GM18505 (cell line): ENCODE data around the gene THSD4.
"Not testable (repeated sequence)": the region's sequence is repeated elsewhere in the genome, so short reads cannot be mapped to it uniquely, and the experiment has no call there.

Experiments
- ATAC-seq: cut with Tn5 transposase; IDR thresholded peaks from one replicate; pipeline ENCODE4 v1.9.1; 2021; ENCODE audit not compliant: unreplicated experiment
- POLR2A ChIP-seq: IDR thresholded peaks from 4 replicates; pipeline ENCODE4 v1.6.1; 2011; ENCODE audit warnings: borderline replicate concordance; ENCODE audit not compliant: insufficient read depth, insufficient read length; ENCODE audit errors: extremely low read depth

The THSD4 gene

DNA sequence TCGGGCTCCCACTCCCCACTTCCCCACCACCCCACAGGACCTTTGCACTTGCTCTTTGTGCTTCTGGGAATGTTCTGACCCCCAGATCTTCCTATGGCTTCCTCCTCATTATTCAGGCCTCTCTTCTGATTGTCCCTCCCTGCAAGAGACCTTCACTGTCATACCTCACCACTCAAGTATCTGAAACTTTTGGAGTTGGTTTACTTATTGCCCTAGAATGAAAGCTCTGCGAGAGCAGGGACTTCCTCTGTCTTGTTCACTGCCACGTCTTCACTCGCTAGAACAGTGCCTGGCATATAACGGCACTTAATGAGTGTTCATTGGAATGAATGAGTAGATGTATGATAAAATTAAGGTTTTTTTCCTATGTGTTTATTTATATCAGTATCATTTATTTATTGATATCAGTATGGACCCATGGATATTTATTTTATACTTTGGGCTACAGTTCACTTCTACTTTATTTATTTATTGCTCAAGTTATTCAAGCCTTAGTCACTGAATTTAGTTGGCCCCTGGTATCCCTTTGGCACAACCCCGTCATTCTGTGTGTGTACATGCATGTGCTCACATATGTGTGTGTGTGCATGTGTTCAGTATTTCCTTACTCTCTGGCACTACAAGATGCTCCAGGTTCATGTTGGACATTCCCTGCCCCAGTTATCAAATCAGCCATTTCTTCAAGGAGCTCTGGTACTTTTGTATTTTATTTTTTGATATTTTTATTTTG is 197.6 kb downstream of the THSD4 start:
- TF ChIP-seq POLR2A: no peak
- no peak for ATAC-seq

DNA sequence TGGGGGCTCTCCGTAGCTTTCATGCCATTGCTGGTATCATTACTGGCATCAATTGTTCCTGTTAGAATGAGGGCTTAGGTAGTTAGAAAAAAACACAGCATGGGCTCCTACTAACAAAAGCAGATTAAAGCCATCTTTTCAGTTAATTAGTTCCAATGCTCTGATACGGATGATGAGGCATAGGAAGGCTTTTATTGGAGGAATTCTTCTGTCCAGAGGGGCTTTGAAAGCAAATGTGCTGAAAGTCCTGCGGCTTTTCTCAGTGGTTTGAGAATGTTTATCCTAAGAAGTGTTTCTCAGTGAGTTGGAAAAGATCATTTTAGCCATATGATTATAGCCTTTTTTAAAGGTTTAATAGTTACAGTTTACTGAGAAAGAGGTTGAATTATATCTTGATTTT is 198.5 kb downstream of the THSD4 start:
- TF ChIP-seq POLR2A: no peak
- ATAC-seq: no peak

DNA sequence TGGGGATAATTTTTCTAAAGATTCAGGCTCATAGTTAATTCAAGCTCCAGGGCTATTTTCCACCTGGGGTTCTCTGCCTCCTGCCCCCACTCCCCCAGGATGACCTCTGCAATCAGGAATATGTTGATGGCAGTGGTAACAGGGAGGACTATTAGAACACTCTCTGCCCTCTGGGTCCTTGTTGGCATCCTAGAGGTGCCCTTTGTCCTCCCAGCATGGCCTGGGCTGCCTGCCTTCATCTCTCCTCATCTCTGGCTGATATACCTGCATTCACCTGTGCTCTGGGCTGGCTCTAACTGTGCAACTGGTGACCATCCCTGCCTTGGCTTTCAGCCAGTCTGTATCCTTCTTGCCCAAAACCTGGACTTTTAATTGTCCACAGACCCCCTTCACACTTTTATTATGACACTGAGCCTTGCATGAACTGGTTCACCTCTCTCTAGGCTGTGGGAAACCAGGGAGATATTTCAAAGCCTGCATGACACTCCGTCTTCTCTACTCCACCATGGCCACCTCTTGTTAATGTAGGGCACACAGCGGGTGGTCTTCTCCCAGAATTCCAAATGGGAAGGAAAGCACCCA is 199.8 kb downstream of the THSD4 start:
- TF ChIP-seq POLR2A: no peak
- ATAC-seq: no peak

DNA sequence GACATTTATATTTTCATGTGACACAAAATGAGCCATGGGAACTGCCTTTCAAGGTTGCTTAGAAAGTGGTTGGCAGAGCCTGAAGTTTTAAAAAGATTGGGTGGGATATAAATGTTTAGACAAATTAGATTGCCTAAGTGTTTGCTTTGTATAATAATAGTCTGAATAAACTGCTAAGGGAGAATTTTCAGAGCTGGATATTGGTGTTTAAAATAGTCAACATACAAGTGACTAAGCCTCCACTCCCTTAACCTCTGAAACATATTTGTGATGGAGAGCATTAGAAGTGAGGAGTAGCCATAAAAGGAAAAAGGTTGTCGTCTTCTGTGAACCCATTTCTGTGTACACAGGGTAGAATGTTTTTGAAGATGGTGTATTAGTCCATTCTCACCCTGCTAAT is 201.6 kb downstream of the THSD4 start:
- ATAC-seq: no peak
- TF ChIP-seq POLR2A: no peak

DNA sequence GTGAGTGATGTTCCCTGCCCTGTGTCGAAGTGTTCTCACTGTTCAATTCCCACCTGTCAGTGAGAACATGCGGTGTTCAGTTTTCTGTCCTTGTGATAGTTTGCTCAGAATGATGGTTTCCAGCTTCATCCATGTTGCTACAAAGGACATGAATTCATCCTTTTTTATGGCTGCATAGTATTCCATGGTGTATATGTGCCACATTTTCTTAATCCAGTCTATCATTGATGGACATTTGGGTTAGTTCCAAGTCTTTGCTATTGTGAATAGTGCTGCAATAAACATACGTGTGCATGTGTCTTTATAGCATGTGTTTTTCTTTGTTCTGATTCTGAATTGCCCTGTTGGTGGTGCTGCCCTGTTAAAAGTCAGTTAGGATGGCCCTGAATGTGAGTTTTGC is 204.2 kb downstream of the THSD4 start:
- not testable (repeated sequence) for ATAC-seq

DNA sequence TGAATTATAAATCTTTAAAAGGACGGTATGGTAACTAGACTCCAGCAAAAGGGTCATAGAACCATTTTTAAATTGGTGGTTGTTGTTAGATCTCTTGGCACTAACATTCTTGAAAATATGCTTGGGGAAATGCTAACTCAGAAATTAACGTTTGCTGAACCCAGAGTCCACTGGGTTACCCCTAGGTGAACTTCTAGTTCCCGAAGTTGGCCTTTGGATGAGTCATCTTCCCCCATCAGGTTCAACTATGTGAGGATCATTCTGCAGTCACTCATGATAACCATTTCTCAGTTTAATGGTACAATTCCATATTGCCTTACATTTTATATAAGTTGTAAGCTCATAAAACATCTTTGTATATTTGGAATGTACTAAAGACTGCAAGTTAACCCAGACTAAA is 204.7 kb downstream of the THSD4 start:
- no peak for TF ChIP-seq POLR2A
- ATAC-seq: no peak

DNA sequence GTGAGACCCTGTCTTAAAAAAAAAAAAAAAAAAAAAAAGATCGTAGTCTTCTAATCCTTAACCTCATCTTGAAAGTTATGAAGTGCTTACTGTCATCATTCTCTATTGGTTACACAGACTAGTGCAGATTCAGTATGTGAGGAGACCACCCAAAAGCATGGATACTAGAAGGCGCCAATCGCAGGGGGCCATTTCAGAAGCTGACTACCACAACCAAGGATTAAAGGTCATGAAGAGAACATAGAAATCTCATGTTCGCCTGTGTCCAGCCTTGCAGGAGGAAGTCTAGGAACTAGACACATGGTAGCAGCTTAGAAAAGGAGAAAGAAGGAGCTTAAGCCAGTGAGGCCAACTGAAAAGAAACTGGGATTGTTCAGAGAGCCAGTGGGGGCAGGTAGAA is 207.8 kb downstream of the THSD4 start:
- ATAC-seq: no peak
- no peak for TF ChIP-seq POLR2A

DNA sequence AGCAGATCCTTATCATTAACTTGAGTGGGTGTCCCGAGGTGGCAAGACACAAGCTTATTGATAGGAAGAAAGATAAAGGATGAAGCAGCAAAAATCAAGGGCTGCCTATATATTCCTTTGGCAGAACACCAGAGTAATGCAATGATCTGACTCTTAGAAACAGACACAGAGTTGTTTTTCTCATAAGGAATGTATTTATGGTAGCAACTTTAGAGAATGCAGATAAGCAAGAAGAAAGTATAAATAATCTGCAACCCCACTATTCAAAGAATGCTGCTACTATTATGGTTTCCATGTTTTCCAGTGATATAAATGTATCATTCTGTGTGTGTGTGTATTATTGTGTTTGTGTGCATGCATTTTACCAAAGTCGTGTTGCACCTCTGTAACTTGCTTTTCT is 208.3 kb downstream of the THSD4 start:
- TF ChIP-seq POLR2A: no peak
- no peak for ATAC-seq

DNA sequence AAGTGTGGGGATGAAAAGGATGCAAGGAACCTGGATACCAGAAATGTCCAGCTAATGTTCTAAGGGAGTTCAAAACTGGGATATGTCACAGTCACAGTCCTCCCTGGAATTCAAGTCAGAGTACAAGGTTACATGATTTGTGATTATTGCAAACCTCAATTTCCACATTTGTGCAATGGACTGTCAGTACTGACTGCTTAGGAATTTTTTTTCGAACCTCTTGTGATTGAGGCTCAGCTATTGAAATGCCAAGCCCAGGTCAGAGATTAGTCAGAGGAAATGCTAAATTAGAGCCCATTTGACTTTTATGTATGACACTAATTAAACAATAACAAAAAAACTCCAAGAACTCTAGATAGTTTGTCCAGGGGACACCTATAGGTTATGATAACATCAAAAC is 210.2 kb downstream of the THSD4 start:
- ATAC-seq: no peak
- TF ChIP-seq POLR2A: no peak

DNA sequence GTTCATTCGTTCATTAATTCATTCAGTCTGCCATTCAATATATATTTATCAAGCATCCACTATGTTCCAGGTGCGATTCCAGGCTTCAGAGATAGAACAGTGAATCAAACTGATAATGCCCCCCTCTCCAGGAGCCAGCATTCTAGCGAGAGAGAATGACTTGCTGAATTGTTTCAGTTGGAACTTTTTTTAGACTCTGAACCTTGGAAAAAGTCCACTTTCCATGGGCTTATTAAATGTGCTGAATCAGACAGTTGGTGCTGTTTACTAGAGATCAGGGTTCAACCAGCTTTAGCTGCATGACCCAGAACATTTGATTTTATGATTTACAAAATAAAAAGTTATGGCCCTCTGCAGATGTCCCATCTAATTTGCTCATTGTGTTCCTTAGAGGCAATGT is 213.2 kb downstream of the THSD4 start:
- ATAC-seq: no peak
- TF ChIP-seq POLR2A: no peak

DNA sequence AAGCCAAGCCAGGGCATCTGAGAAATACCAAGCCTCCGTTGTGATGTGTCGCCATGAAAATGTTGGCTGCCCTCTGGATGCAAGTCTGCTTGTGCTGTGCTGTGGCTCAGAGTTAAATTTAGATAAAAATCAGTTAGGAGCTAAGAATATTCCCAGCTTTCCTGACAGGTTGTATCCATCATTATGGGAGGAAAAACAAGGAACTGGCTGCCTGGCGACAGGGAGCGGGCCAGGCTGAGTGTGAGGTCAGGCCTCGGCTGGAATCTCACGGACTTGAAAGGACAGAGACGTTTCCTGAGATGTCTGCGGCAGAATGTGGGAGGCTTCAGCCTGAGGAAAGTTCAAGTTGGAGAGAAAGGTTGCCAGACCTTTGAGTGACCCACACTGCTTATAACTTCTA is 213.8 kb downstream of the THSD4 start:
- TF ChIP-seq POLR2A: no peak
- no peak for ATAC-seq

DNA sequence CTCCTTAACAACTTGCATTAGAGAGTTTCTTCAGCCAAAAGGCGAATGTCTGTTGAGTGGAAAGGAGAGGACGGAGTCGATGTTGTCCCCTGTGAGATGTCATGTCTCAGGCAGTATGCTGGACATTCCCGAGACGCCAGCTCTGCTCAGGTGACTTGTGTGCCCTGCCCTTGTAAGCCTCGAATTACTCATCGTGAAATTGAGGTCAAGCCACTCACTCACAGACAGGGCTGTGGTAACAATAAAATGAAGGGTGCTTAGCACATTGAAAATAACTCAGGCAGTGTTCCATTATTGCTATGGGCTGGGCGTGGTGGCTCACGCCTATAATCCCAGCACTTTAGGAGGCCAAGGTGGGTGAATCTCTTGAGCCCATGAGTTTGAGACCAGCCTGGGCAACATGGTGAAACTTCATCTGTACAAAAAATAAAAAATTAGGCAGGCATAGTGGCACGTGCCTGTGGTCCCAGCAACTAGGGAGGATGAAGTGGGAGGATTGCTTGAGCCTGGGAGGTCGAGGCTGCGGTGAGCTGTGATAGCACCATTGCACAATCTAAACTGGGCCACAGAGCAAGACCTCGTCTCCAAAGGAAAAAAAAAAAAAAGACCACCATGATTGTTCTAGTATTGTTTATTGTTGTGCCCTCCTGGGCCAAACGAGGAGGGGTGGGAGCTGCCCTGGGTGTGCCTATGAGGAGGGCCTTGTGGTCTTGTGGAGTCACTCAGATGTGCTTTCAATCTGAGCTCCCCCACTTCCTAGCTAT is 214.4 kb downstream of the THSD4 start:
- no peak for ATAC-seq
- no peak for TF ChIP-seq POLR2A

DNA sequence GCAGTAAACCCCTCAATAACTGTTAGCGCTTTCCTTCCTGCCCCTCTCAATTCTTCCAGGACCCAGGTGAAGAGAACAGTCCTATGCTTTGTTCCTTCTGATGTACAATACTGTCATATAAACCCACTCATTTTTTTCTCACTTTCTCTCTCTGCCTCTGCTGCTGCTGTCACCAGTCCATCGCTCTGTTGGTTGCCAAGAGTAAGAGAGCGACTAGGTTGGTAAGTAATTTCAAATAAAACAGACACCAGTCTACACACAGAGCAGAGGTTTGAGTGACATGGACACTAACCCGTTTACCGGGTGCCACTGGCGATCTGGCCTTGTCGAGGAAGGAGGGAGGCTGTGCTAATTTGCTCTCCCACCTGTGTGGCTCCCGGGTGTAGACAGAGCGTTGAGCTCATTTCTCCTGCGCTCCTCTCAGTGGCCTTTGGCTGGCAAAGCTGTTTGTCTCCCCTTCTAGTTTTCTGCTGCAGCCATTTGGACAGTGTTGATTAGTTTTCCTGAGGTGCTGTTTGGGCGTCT is 215.4 kb downstream of the THSD4 start:
- no peak for ATAC-seq
- no peak for TF ChIP-seq POLR2A

DNA sequence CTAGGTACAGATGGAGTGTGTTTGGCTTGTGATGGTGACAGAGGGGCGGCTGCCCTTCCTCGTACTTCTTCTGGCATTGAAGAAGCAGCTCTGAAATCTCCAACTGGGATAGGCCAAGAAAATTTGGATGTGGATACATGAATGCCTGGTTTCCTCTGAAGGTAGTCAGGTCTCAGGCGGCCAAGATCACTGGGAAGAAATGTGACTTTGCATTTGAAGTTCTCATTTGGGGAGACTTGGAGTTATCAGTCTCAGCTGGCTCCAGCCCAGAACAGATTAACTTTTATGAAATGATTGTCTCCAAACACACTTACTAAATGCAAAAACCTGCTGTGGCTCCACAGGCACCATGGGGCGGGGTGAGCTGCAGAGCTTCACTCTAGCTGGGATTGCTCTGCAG is 215.9 kb downstream of the THSD4 start:
- TF ChIP-seq POLR2A: no peak
- no peak for ATAC-seq
